Parathyroid adenoma (tissue), 2 donors: Measurements from ENCODE around the gene GIMAP5.

Source experiments
- H2AFZ ChIP-seq: fragments of 300-600 bp; sonication (generic); one replicate; pipeline ENCODE4 v1.7.0; 2017; ENCODE audit warnings: antibody characterized with exemption, mild to moderate bottlenecking
- H3K27ac ChIP-seq: fragments of 300-600 bp; sonication (generic); one replicate; pipeline ENCODE4 v1.7.0; 2017
- H3K27me3 ChIP-seq: fragments of 300-600 bp; sonication (generic); one replicate; pipeline ENCODE4 v1.7.0; 2017; ENCODE audit warnings: low read length; ENCODE audit not compliant: control insufficient read depth, insufficient read depth
- H3K36me3 ChIP-seq: fragments of 300-600 bp; sonication (generic); one replicate; pipeline ENCODE4 v1.7.0; 2017; ENCODE audit warnings: low read length; ENCODE audit not compliant: control insufficient read depth, insufficient read depth
- H3K4me1 ChIP-seq: fragments of 300-600 bp; sonication (generic); one replicate; pipeline ENCODE4 v1.7.0; 2017; ENCODE audit warnings: control low read depth
- H3K4me2 ChIP-seq: fragments of 300-600 bp; sonication (generic); one replicate; pipeline ENCODE4 v1.7.0; 2017; ENCODE audit warnings: low read length
- H3K4me3 ChIP-seq: fragments of 300-600 bp; sonication (generic); one replicate; pipeline ENCODE4 v1.7.0; 2017; ENCODE audit warnings: low read depth, low read length
- H3K79me2 ChIP-seq: fragments of 300-600 bp; sonication (generic); one replicate; pipeline ENCODE4 v1.7.0; 2017; ENCODE audit warnings: control low read depth
- H3K9ac ChIP-seq: fragments of 300-600 bp; sonication (generic); one replicate; pipeline ENCODE4 v1.7.0; 2017; ENCODE audit warnings: mild to moderate bottlenecking
- H3K9me3 ChIP-seq: fragments of 300-600 bp; sonication (generic); one replicate; pipeline ENCODE4 v1.7.0; 2017; ENCODE audit warnings: low read length; ENCODE audit not compliant: control insufficient read depth
- CTCF ChIP-seq: fragments of 300-600 bp; sonication (generic); IDR thresholded peaks from one replicate; pipeline ENCODE4 v1.7.0; 2017; ENCODE audit warnings: antibody characterized with exemption, mild to moderate bottlenecking
- donor health status: primary hyperparathyroidism.

Gene GIMAP5

GRCh38 chr7:150781103-150781502, 43.9 kb downstream of the GIMAP5 start:
- H3K4me3 ChIP-seq: no peak overlapping the region
- H3K79me2 ChIP-seq: no peaks in the 10 kb centered on the region
- no peaks in the 10 kb centered on the region for H3K9me3 ChIP-seq
- no peak overlapping the region for H3K27ac ChIP-seq
- no peak overlapping the region for H2AFZ ChIP-seq
- H3K36me3 ChIP-seq: no peaks in the 10 kb centered on the region
- no peak for TF ChIP-seq CTCF
- H3K9ac ChIP-seq: no peak overlapping the region
- H3K27me3 ChIP-seq: no peaks in the 10 kb centered on the region
- H3K4me2 ChIP-seq: no peak overlapping the region
- H3K4me1 ChIP-seq: no peaks in the 10 kb centered on the region

- no peaks in the 10 kb centered on the region for H3K79me2 ChIP-seq
- no peaks in the 10 kb centered on the region for H3K36me3 ChIP-seq
- TF ChIP-seq CTCF: no peak
- no peak overlapping the region for H3K4me3 ChIP-seq
- H3K27me3 ChIP-seq: no peaks in the 10 kb centered on the region
- no peak overlapping the region for H2AFZ ChIP-seq
- no peak overlapping the region for H3K27ac ChIP-seq
- no peak overlapping the region for H3K9ac ChIP-seq
- H3K4me1 ChIP-seq: no peaks in the 10 kb centered on the region
- no peak overlapping the region for H3K4me2 ChIP-seq
- no peaks in the 10 kb centered on the region for H3K9me3 ChIP-seq
Observed at GRCh38 chr7:150781961-150782360, 44.7 kb downstream of the GIMAP5 start.

DNA sequence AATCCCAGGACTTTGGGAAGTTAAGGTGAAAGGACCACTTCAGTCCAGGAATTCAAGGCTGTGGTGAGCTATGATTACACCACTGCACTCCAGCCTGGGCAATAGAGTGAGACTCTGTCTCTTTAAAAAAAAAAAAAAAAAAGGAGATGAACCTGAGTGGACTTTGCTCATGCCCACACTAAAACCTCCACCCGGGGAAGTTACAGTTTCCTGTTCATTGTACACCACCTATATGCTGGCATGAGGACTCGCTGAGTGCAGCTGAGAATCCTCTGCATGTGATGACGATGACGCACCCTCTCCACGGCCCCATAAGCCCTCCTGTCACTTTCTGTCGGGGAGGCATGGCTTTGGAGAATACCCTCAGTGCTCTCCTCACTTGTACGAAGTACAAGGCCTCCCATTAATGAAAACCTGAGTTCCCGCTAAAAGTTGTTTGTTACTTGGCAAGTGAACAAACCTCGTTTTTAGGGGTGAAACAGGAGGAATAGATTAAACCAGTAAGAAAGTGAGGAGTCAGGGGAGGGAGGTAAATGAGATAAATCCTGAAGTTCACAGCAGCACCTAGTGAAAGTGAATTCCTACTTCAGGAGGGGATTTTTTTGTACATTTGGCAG, 47.0 kb downstream of the GIMAP5 start:
- H3K79me2 ChIP-seq: no peaks in the 10 kb centered on the region
- no peak overlapping the region for H3K4me2 ChIP-seq
- H3K9me3 ChIP-seq: no peaks in the 10 kb centered on the region
- peaks cover 15% of the 10 kb centered on the region for H3K4me1 ChIP-seq
- no peak overlapping the region for H3K27ac ChIP-seq
- no peak for TF ChIP-seq CTCF
- no peaks in the 10 kb centered on the region for H3K36me3 ChIP-seq
- no peak overlapping the region for H3K4me3 ChIP-seq
- H3K9ac ChIP-seq: no peak overlapping the region
- no peaks in the 10 kb centered on the region for H3K27me3 ChIP-seq
- no peak overlapping the region for H2AFZ ChIP-seq

DNA sequence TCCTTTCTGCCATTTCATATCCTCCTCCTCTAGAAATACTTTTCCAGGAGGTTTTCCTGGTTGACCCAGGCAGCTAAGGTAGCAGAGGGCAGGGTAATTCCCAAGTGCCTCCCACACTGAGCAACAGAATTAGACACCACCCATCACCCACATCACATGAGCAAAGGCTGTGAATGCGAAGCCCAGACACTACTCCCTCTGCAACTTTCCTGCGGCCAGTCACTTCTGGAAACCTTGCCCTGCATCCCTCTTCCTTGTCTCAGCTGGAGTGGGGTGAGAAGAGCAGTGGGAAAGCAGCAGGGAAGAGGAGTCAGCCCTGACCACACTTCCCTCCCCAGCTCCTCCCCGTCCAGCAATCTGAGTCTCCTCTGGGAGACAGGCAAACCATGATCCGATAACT, 47.7 kb downstream of the GIMAP5 start:
- no peak overlapping the region for H3K27ac ChIP-seq
- H3K4me1 ChIP-seq: peaks cover 15% of the 10 kb centered on the region
- no peaks in the 10 kb centered on the region for H3K9me3 ChIP-seq
- H2AFZ ChIP-seq: no peak overlapping the region
- no peaks in the 10 kb centered on the region for H3K79me2 ChIP-seq
- H3K4me3 ChIP-seq: no peak overlapping the region
- H3K27me3 ChIP-seq: no peaks in the 10 kb centered on the region
- no peak for TF ChIP-seq CTCF
- H3K4me2 ChIP-seq: no peak overlapping the region
- no peaks in the 10 kb centered on the region for H3K36me3 ChIP-seq
- no peak overlapping the region for H3K9ac ChIP-seq
